IMR-90 (cell line): ENCODE results near the gene BTBD9. TPM values are rescaled to one million over a fixed set of nuclear protein-coding genes. Genes with fewer than 3 reads are reported as not detected.

Experiments
- ATAC-seq: fragments of 200-7000 bp; cut with Tn5 transposase; 2 replicates; pipeline ENCODE4 v1.9.1; 2020; ENCODE audit warnings: low read depth, mild to moderate bottlenecking, moderate library complexity
- BruUV-seq: library from RNA; stranded (reverse); fragments of 400-500 nt; replicated peaks from 2 replicates; lab custom pipeline; 2021; lab: Mats Ljungman, UMichigan
- CTCF ChIA-PET: fragments of 300-600 bp; formaldehyde crosslinking; extraction: SDS; loops from one replicate; lab custom pipeline; 2021; ENCODE audit warnings: antibody characterized with exemption; lab: Yijun Ruan, JAX
- POLR2A ChIA-PET: fragments of 300-600 bp; sonication (Branson Sonifier 250); formaldehyde crosslinking; loops from one replicate; lab custom pipeline; 2022; ENCODE audit warnings: antibody characterized with exemption; ENCODE audit not compliant: unreplicated experiment; lab: Charles Lee
- DNase-seq: peaks from one replicate; pipeline ENCODE4 v3.0.0; 2013
- H2AFZ ChIP-seq: replicated peaks from 2 replicates; pipeline ENCODE3; 2013; ENCODE audit warnings: low read length, mild to moderate bottlenecking; ENCODE audit not compliant: poor library complexity
- H2AK5ac ChIP-seq: 2 replicates; pipeline ENCODE4 v1.6.1; 2013; ENCODE audit warnings: low read depth, low read length, inconsistent platforms
- H2AK9ac ChIP-seq: replicated peaks from 2 replicates; pipeline ENCODE3; 2013; ENCODE audit warnings: mild to moderate bottlenecking, low read depth, low read length, moderate library complexity; ENCODE audit not compliant: poor library complexity
- H2BK120ac ChIP-seq: 2 replicates; pipeline ENCODE4 v1.6.1; 2013; ENCODE audit warnings: low read depth, low read length, inconsistent platforms
- H2BK15ac ChIP-seq: 3 replicates; pipeline ENCODE4 v1.6.1; 2013; ENCODE audit warnings: low read depth, low read length, inconsistent platforms
- H2BK20ac ChIP-seq: 2 replicates; pipeline ENCODE4 v1.6.1; 2013; ENCODE audit warnings: low read depth, mild to moderate bottlenecking, inconsistent platforms, low read length, moderate library complexity
- H2BK5ac ChIP-seq: 2 replicates; pipeline ENCODE4 v1.6.1; 2013; ENCODE audit warnings: mild to moderate bottlenecking, low read depth, low read length, inconsistent platforms; ENCODE audit not compliant: poor library complexity, severe bottlenecking
- H3K14ac ChIP-seq: replicated peaks from 2 replicates; pipeline ENCODE4 v1.6.1; 2013; ENCODE audit warnings: low read depth, low read length, inconsistent platforms
- H3K18ac ChIP-seq: 2 replicates; pipeline ENCODE4 v1.6.1; 2013; ENCODE audit warnings: low read depth, low read length, control low read depth
- H3K23ac ChIP-seq: 2 replicates; pipeline ENCODE4 v1.6.1; 2013; ENCODE audit warnings: low read depth, low read length, inconsistent platforms
- H3K27ac ChIP-seq: 2 replicates; pipeline ENCODE4 v1.5.1; 2013; ENCODE audit warnings: mild to moderate bottlenecking, control low read depth, low read length; ENCODE audit not compliant: insufficient read depth
- H3K27me3 ChIP-seq: 2 replicates; pipeline ENCODE4 v1.6.1; 2013; ENCODE audit warnings: low read length; ENCODE audit not compliant: control insufficient read depth, insufficient read depth
- H3K36me3 ChIP-seq: 2 replicates; pipeline ENCODE4 v1.6.1; 2013; ENCODE audit warnings: low read length, mixed read lengths; ENCODE audit not compliant: control insufficient read depth, insufficient read depth
- H3K4ac ChIP-seq: 2 replicates; pipeline ENCODE4 v1.6.1; 2013; ENCODE audit warnings: low read depth, low read length, inconsistent platforms
- H3K4me1 ChIP-seq: 2 replicates; pipeline ENCODE4 v1.6.1; 2013; ENCODE audit warnings: low read length, mixed read lengths; ENCODE audit not compliant: control insufficient read depth, insufficient read depth
- H3K4me2 ChIP-seq: 2 replicates; pipeline ENCODE4 v1.6.1; 2013; ENCODE audit warnings: low read depth, mild to moderate bottlenecking, control low read depth, low read length, moderate library complexity
- H3K4me3 ChIP-seq: 2 replicates; pipeline ENCODE4 v1.5.1; 2013; ENCODE audit warnings: low read depth, mild to moderate bottlenecking, control low read depth, low read length, moderate library complexity; ENCODE audit not compliant: insufficient read depth
- H3K56ac ChIP-seq: 2 replicates; pipeline ENCODE4 v1.6.1; 2013; ENCODE audit warnings: low read length, inconsistent platforms; ENCODE audit not compliant: insufficient read depth; ENCODE audit errors: extremely low read depth
- H3K79me1 ChIP-seq, 2 experiments: 2 replicates each; pipeline ENCODE4 v1.6.1; 2013; ENCODE audit warnings: low read length in 2 of 2, inconsistent platforms in 1 of 2, low read depth in 1 of 2
- H3K9ac ChIP-seq: 2 replicates; pipeline ENCODE4 v1.6.1; 2013; ENCODE audit warnings: low read depth, low read length, control low read depth
- H3K9me1 ChIP-seq: 2 replicates; pipeline ENCODE4 v1.6.1; 2013; ENCODE audit warnings: low read length, inconsistent platforms; ENCODE audit not compliant: insufficient read depth
- H3K9me3 ChIP-seq: 2 replicates; pipeline ENCODE4 v1.6.1; 2013; ENCODE audit warnings: low read length; ENCODE audit not compliant: control insufficient read depth, insufficient read depth
- H4K20me1 ChIP-seq: 2 replicates; pipeline ENCODE4 v1.6.1; 2013; ENCODE audit warnings: low read length, inconsistent platforms; ENCODE audit not compliant: insufficient read depth
- H4K5ac ChIP-seq: 2 replicates; pipeline ENCODE4 v1.6.1; 2013; ENCODE audit warnings: mild to moderate bottlenecking, low read depth, low read length, control low read depth
- H4K8ac ChIP-seq, 2 experiments: 2 replicates each; pipeline ENCODE4 v1.6.1; 2013; ENCODE audit warnings: low read depth in 2 of 2, low read length in 2 of 2, control low read depth in 1 of 2, inconsistent platforms in 1 of 2
- H4K91ac ChIP-seq: 2 replicates; pipeline ENCODE4 v1.6.1; 2013; ENCODE audit warnings: low read depth, low read length, inconsistent platforms; ENCODE audit not compliant: insufficient read depth
- CEBPB ChIP-seq: IDR thresholded peaks from 2 replicates; pipeline ENCODE4 v1.6.1; 2012; ENCODE audit warnings: low read depth, low read length, improper control_type of control experiment
- CHD1 ChIP-seq: IDR thresholded peaks from 2 replicates; pipeline ENCODE4 v1.6.1; 2012; ENCODE audit warnings: low read depth, low read length, improper control_type of control experiment
- FOS ChIP-seq: fragments of 150-350 bp; IDR thresholded peaks from 2 replicates; pipeline ENCODE4 v1.6.1; 2016; ENCODE audit warnings: low read depth, low read length
- MAFK ChIP-seq: IDR thresholded peaks from 2 replicates; pipeline ENCODE4 v1.6.1; 2012; ENCODE audit warnings: low read depth, low read length, improper control_type of control experiment
- MXI1 ChIP-seq: IDR thresholded peaks from 2 replicates; pipeline ENCODE4 v1.6.1; 2012; ENCODE audit warnings: low read depth, mild to moderate bottlenecking, low read length, moderate library complexity, borderline replicate concordance
- NFE2L2 ChIP-seq: fragments of 150-350 bp; IDR thresholded peaks from 2 replicates; pipeline ENCODE4 v1.6.1; 2016; ENCODE audit warnings: low read depth, mild to moderate bottlenecking, low read length
- POLR2A ChIP-seq: IDR thresholded peaks from 2 replicates; pipeline ENCODE4 v1.6.1; 2012; ENCODE audit warnings: mild to moderate bottlenecking, low read depth, low read length
- RAD21 ChIP-seq: IDR thresholded peaks from 2 replicates; pipeline ENCODE4 v1.6.1; 2012; ENCODE audit warnings: low read length, improper control_type of control experiment
- RFX5 ChIP-seq: IDR thresholded peaks from 2 replicates; pipeline ENCODE4 v1.8.0; 2012; ENCODE audit warnings: low read depth, mild to moderate bottlenecking, low read length, moderate library complexity
- WGBS, 2 experiments: methylation state at CpG; one replicate each; pipeline versions ENCODE4 v1.1.5 to v1.1.7; 2013; ENCODE audit warnings: missing lambda C conversion rate in 2 of 2; ENCODE audit not compliant: insufficient read length in 1 of 2; ENCODE audit errors: extremely low coverage in 2 of 2; 5-methylcytosine and 5-hydroxymethylcytosine counted together
- dilution Hi-C: fragments of 300-500 bp; cut with HindIII; formaldehyde crosslinking; loops from one replicate; pipeline ENCODE4 v1.14.3; 2018; ENCODE audit warnings: low sequenced_read_pairs; ENCODE audit not compliant: unreplicated experiment
- in situ Hi-C: fragments of 300-500 bp; cut with MboI; formaldehyde crosslinking; loops from 3 replicates; pipeline ENCODE4 v1.14.3; 2019; ENCODE audit warnings: low sequenced_read_pairs, inconsistent platforms, mixed read lengths
- intact Hi-C: fragments of 100-400 bp; cut with micrococcal nuclease; formaldehyde crosslinking; loops from 2 replicates; pipeline ENCODE4 v1.10.0; 2022
- polyA plus RNA-seq, 3 experiments: library from polyadenylated mRNA; depleted of rRNA; stranded (reverse); fragments of >200 nt; gene quantifications; 2 replicates each; pipeline ENCODE4 v1.2.3, GENCODE V29; 2012; ENCODE audit warnings: low replicate concordance in 1 of 3
- total RNA-seq: library from RNA; depleted of rRNA; stranded (reverse); fragments of >200 nt; gene quantifications from 2 replicates; pipeline ENCODE4 v1.2.3, GENCODE V29; 2012
- TF ChIP-seq, protein P1 (sequence below): fragments of 150-350 bp; IDR thresholded peaks from 2 replicates; pipeline ENCODE4 v1.6.1; 2017; ENCODE audit warnings: mild to moderate bottlenecking, antibody characterized with exemption, low read length, low read depth
- TF ChIP-seq, protein P2 (sequence below): conservative IDR thresholded peaks from 2 replicates; pipeline ENCODE4 v1.5.1; 2012; ENCODE audit warnings: mild to moderate bottlenecking, low read depth, low read length, improper control_type of control experiment

The BTBD9 gene
- total and polyA plus RNA-seq, 2 of the 4 experiments (the other 2 are of a cell fraction): 4.1 to 22.0 TPM

DNA sequence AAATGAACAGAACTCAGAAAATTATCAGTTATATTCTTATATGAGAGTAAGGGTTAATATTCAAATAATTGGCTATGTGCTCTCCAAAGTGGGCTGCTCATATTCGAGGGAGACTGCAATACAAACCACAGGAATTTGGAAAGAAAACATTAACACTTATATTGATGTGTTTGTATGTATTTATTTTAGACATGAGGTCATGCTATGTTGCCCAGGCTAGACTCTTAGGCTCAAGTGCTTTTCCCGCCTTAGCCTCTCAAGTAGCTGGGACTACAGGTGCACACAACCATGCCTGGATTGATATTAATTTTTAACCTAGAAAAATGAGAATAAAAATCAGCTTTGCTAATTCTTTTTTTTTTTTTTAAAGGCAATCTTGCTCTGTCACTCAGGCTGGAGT is 35.0 kb downstream of the BTBD9 start:
- no peak overlapping the region for H4K5ac ChIP-seq
- peak; percentile 27; the same call in 1 of the 2 replicates for ATAC-seq
- H3K36me3 ChIP-seq: no peaks in the 10 kb centered on the region
- H3K4me1 ChIP-seq: no peaks in the 10 kb centered on the region
- TF ChIP-seq POLR2A: no peak
- no peak for TF ChIP-seq FOS
- no peak for TF ChIP-seq RFX5
- no peak for TF ChIP-seq NFE2L2
- no peak for TF ChIP-seq RAD21
- TF ChIP-seq, protein P1, sequence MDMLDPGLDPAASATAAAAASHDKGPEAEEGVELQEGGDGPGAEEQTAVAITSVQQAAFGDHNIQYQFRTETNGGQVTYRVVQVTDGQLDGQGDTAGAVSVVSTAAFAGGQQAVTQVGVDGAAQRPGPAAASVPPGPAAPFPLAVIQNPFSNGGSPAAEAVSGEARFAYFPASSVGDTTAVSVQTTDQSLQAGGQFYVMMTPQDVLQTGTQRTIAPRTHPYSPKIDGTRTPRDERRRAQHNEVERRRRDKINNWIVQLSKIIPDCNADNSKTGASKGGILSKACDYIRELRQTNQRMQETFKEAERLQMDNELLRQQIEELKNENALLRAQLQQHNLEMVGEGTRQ: no peak
- no peak for TF ChIP-seq CEBPB
- TF ChIP-seq, protein P2, sequence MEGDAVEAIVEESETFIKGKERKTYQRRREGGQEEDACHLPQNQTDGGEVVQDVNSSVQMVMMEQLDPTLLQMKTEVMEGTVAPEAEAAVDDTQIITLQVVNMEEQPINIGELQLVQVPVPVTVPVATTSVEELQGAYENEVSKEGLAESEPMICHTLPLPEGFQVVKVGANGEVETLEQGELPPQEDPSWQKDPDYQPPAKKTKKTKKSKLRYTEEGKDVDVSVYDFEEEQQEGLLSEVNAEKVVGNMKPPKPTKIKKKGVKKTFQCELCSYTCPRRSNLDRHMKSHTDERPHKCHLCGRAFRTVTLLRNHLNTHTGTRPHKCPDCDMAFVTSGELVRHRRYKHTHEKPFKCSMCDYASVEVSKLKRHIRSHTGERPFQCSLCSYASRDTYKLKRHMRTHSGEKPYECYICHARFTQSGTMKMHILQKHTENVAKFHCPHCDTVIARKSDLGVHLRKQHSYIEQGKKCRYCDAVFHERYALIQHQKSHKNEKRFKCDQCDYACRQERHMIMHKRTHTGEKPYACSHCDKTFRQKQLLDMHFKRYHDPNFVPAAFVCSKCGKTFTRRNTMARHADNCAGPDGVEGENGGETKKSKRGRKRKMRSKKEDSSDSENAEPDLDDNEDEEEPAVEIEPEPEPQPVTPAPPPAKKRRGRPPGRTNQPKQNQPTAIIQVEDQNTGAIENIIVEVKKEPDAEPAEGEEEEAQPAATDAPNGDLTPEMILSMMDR: no peak
- no peak for TF ChIP-seq MAFK
- TF ChIP-seq CHD1: no peak
- TF ChIP-seq MXI1: no peak
- WGBS, 2 experiments: no CpG with 5 or more reads among the region's 2 CpGs
- H3K27ac ChIP-seq: no peak overlapping the region
- no peak overlapping the region for H2BK5ac ChIP-seq
- no peak overlapping the region for H3K14ac ChIP-seq
- CTCF ChIA-PET: interaction anchor here (0.6 kb wide), 1 partner anchor 1233 kb away, joined by 3 read pairs; no protein-coding TSS in a partner anchor
- H3K9me3 ChIP-seq: no peaks in the 10 kb centered on the region
- H3K9ac ChIP-seq: no peak overlapping the region
- H2BK120ac ChIP-seq: no peak overlapping the region
- no peak overlapping the region for H2AK9ac ChIP-seq
- H4K91ac ChIP-seq: no peak overlapping the region
- H2AFZ ChIP-seq: no peak overlapping the region
- H3K23ac ChIP-seq: no peak overlapping the region
- POLR2A ChIA-PET: no interaction called here
- no TSS peak for BruUV-seq
- peaks cover 3 to 7% of the 10 kb centered on the region in 2 experiments; a peak in 2 of 4 replicates for H3K79me1 ChIP-seq
- no peak overlapping the region for H3K4me3 ChIP-seq
- no peak overlapping the region for H3K4me2 ChIP-seq
- no peak overlapping the region for H4K8ac ChIP-seq
- H4K20me1 ChIP-seq: no peaks in the 10 kb centered on the region
- H2AK5ac ChIP-seq: no peak overlapping the region
- H3K4ac ChIP-seq: no peak overlapping the region
- H3K18ac ChIP-seq: no peak overlapping the region
- H2BK15ac ChIP-seq: no peak overlapping the region
- no peak overlapping the region for H3K56ac ChIP-seq
- no peaks in the 10 kb centered on the region for H3K27me3 ChIP-seq
- dilution Hi-C loops: no loop called here
- in situ Hi-C loops: no loop called here
- peaks cover 2% of the 10 kb centered on the region; the same call in 1 of the 2 replicates for H3K9me1 ChIP-seq
- DNase-seq: peak; percentile 16
- H2BK20ac ChIP-seq: no peak overlapping the region
- intact Hi-C loops: no loop called here
